GM10266 (cell line): Measurements from ENCODE around the gene RASSF1.

ENCODE experiments used
- DNase-seq: peaks from one replicate; pipeline ENCODE4 v3.0.0; 2012; ENCODE audit errors: extremely low spot score
- CTCF ChIP-seq: IDR thresholded peaks from 2 replicates; pipeline ENCODE4 v1.5.1; 2012; ENCODE audit warnings: mild to moderate bottlenecking, low read depth; ENCODE audit not compliant: control insufficient read depth, insufficient read depth; ENCODE audit errors: missing control alignments

RASSF1 gene

DNA sequence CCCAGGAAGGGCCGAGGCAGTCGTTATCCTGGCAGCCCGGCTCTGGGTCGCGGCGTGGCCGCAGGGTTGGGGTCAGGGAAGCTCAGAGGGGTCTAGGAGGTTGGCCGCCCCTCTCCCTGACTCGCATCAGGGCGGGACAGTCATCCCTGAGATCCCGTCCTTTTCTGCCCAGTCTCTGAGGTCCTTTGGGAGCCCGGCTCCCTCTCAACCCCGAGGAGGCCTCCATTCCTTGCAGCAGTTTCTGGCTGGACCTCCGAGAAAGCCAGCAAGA is 18.6 kb downstream of the RASSF1 start:
- no peak for TF ChIP-seq CTCF
- no peak for DNase-seq

DNA sequence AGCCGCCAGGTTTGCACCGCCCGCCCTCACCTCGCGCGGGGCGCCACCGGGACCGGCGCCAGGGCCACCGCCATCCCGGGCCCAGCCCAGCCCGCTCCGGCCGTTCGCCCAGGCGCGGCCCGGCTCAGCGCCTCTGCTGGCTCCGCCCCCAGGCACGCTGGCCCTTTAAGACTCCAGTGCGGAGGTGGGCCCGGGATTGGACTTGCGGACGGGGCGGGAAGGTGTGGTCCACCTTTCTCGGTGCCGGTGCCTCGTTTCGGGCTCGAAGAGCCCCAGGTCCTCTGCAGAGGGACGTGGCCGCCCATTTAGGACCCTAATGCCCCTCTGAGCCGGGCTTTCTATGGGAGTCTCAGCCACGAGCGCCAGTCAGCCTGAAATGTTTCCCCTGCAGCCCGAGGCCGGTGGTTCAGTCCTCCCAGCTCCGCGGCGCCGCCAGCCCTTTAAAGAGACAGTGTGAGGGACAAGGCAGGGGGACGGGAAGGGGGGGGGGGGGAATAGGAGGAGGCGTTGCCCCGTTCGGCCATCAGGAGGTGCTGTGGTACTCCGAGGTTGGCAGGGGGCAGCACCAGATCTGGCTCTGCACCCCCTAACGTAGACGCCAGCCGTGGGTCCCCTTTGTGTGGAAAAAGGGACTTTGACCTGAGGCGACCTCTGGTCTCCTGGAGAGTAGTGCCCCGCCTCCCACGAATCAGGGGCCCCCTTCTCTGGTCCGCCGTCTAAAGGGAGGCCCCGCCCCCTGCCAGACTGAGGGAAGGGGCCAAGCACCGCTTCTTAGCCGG is 19.1 kb downstream of the RASSF1 start:
- TF ChIP-seq CTCF = peak; percentile 51
- peak; percentile 94 for DNase-seq

DNA sequence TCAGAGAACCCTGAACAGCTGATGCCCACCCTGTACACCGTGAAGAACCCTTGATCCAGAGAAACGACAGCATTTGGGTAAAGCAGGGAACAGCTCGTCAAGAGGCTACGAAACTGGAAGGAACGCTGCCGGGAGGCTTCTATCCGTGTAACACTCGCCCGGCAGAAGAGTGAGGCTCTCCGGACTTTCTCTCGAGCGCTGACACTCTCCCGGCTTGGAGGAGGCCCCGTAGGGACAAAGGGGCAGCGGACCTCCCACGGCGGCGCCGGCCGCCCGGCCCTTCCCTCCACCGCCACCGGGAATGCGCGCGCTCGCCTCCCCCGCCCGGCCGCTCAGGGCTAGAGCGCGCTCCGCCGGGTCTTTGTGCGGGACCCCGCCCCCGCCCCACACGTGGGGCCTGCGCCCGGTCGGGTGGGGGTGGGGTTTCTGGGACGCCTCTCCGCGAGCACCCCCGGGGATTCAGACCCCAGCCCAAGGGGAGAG is 19.7 kb downstream of the RASSF1 start:
- DNase-seq = peak; percentile 90
- TF ChIP-seq CTCF = no peak

- no peak for DNase-seq
- TF ChIP-seq CTCF = no peak
These were observed 20.6 kb downstream of the RASSF1 start for GRCh38 chr3:50319894-50320625.

DNA sequence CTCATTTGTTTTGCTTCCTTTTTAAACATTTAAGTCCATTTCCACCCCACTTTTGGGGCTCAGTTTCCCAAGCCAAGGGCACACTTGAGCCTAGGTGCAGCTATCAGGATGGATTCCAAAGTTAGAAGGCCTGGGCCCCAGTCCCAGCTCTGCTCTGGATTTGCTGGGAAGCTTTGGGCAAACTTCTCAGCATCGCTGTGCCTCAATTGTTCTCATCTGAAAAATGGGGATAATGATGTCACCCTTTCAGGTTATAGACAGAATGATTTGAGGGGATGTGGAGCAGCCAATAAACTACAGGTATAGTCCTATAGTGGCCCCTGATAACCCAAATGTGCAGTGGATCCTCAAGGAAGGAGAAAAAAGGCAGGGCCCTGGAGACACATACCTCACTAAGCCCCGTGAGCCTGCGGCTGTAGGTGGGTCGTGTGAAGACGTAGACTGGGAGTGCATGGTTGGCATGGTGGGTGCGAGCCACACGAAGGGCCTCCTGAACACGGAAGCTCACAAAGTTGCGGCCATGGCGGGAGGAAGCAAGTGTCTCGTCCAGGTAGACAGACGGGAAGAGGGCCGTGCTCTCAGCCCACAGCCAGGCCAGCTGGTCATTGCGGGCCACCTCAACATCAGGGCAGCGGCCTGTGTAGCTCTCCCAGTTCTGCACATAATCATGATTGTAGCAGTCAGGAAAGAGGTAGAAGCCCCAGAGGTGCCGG is 21.3 kb downstream of the RASSF1 start:
- no peak for TF ChIP-seq CTCF
- DNase-seq = no peak

- no peak for TF ChIP-seq CTCF
- no peak for DNase-seq
These were observed 22.0 kb downstream of the RASSF1 start for GRCh38 chr3:50318615-50319014.
